DND-41 (cell line): ENCODE data around the gene NOL4.

Experiments
- EZH2 ChIP-seq: IDR thresholded peaks from 3 replicates; pipeline ENCODE4 v1.6.1; 2012; ENCODE audit warnings: borderline replicate concordance, low read depth, mild to moderate bottlenecking, moderate library complexity, low read length, inconsistent platforms; ENCODE audit not compliant: severe bottlenecking
- TF ChIP-seq, protein P1 (sequence below): IDR thresholded peaks from 2 replicates; pipeline ENCODE4 v1.5.1; 2012; ENCODE audit warnings: borderline replicate concordance, low read length, moderate library complexity, mild to moderate bottlenecking; ENCODE audit not compliant: poor library complexity, severe bottlenecking; ENCODE audit errors: extremely low read depth

DNA sequence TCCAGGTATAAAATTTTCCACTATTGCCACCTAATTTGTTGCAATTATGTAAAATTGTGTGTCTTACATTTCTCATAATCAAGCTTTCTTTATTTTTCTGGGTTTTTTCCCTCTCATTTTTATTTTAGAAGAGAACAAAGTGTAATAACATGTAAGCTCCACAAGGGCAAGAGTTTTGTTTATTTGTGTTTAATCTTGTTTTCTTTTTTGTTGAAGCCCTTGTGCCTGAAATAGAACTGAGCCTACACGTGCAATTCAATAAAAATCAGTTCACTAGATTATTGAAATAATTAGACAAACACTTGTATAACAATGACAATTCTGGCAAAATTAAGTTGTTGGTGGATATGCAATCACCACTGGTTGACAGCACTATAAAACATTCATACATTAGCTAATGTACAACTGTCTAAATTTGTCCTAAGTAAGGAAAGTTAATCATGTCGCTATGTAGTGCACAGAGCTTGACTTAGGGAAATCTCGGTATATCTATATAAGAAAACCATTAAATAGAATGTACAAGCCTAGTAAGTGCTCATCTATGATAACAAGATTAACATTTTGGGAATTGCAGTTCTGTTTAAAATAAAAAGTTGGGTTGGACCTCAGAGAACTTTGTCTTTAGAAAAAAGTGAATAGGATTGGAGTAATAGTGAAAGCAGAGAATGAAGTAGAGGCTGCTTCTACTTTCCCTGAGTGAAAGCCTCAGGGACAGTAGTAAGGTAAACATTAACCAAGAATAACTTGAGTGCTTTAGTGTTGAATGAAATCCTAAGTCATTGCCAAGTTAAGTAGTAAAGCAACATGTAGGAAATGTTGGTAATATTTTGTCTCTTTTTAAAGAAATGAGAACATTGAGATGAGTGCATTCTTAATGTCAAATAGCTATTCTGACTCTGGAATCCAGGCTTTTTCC, 37.4 kb upstream of the NOL4 start:
- TF ChIP-seq, protein P1, sequence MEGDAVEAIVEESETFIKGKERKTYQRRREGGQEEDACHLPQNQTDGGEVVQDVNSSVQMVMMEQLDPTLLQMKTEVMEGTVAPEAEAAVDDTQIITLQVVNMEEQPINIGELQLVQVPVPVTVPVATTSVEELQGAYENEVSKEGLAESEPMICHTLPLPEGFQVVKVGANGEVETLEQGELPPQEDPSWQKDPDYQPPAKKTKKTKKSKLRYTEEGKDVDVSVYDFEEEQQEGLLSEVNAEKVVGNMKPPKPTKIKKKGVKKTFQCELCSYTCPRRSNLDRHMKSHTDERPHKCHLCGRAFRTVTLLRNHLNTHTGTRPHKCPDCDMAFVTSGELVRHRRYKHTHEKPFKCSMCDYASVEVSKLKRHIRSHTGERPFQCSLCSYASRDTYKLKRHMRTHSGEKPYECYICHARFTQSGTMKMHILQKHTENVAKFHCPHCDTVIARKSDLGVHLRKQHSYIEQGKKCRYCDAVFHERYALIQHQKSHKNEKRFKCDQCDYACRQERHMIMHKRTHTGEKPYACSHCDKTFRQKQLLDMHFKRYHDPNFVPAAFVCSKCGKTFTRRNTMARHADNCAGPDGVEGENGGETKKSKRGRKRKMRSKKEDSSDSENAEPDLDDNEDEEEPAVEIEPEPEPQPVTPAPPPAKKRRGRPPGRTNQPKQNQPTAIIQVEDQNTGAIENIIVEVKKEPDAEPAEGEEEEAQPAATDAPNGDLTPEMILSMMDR: no peak
- no peak for TF ChIP-seq EZH2
